GM12864 (cell line): ENCODE results near the gene GRM3.

Source experiments
- DNase-seq: peaks from one replicate; pipeline ENCODE4 v3.0.0-alpha.2; 2011; ENCODE audit warnings: low read depth
- H3K4me3 ChIP-seq: 2 replicates; pipeline ENCODE4 v1.5.1; 2011; ENCODE audit warnings: mild to moderate bottlenecking, low read depth, low read length, control low read depth
- TF ChIP-seq, protein P1 (sequence below): IDR thresholded peaks from 2 replicates; pipeline ENCODE4 v1.5.1; 2011; ENCODE audit warnings: low read depth, mild to moderate bottlenecking, moderate library complexity, low read length, control low read depth, inconsistent platforms; ENCODE audit errors: missing control alignments

Gene GRM3

DNA sequence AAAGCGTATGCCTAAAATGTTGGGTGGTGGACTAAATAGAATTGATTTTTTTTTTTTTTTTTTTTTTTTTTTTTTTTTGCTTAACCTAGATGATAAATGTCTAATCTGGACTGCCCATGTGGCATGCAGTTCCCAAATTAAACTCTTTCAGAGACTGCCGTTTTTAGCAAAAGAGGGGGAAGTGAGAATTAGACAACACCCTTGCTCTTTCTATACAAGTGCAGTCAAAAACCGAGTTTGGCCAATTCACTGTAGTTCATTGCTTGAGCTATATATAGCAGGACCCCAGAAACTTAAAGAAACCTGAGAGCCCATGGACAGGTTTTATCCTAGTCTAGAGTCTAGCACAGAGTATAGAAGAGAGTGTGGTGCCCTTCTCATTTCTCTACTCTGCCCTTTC lies 141.9 kb downstream of the GRM3 start:
- DNase-seq = peak; percentile 91
- no peak overlapping the region for H3K4me3 ChIP-seq
- TF ChIP-seq, protein P1, sequence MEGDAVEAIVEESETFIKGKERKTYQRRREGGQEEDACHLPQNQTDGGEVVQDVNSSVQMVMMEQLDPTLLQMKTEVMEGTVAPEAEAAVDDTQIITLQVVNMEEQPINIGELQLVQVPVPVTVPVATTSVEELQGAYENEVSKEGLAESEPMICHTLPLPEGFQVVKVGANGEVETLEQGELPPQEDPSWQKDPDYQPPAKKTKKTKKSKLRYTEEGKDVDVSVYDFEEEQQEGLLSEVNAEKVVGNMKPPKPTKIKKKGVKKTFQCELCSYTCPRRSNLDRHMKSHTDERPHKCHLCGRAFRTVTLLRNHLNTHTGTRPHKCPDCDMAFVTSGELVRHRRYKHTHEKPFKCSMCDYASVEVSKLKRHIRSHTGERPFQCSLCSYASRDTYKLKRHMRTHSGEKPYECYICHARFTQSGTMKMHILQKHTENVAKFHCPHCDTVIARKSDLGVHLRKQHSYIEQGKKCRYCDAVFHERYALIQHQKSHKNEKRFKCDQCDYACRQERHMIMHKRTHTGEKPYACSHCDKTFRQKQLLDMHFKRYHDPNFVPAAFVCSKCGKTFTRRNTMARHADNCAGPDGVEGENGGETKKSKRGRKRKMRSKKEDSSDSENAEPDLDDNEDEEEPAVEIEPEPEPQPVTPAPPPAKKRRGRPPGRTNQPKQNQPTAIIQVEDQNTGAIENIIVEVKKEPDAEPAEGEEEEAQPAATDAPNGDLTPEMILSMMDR = no peak

DNA sequence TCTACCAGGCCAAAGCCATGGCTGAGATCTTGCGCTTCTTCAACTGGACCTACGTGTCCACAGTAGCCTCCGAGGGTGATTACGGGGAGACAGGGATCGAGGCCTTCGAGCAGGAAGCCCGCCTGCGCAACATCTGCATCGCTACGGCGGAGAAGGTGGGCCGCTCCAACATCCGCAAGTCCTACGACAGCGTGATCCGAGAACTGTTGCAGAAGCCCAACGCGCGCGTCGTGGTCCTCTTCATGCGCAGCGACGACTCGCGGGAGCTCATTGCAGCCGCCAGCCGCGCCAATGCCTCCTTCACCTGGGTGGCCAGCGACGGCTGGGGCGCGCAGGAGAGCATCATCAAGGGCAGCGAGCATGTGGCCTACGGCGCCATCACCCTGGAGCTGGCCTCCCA lies 142.7 kb downstream of the GRM3 start:
- no peak for DNase-seq
- TF ChIP-seq, protein P1 = no peak
- H3K4me3 ChIP-seq = no peak overlapping the region

- TF ChIP-seq, protein P1 = no peak
- H3K4me3 ChIP-seq = no peak overlapping the region
- peak; percentile 46 for DNase-seq
Measured at GRCh38 chr7:86788948-86789347, 145.2 kb downstream of the GRM3 start.

GRCh38 chr7:86790383-86790782 lies 146.7 kb downstream of the GRM3 start:
- TF ChIP-seq, protein P1 = no peak
- H3K4me3 ChIP-seq = no peak overlapping the region
- DNase-seq = peak; percentile 18

DNA sequence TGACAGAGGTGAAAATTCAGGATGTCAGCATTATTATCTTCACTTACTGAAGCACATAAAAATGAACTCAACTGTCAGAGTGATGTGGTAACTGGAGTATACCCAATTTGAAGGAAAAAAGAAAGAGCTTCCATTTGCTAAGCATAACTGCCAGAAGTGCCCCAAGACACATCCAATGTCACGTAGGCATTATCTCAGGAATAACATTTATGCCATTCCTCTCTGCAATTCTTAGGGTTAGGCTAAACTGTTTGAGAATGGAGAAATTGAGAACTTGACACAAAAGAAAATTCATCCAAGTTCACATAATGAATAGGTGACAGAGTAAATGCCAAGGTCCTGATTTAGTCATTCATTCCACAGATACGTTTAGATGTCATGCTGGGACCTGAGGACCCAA lies 148.6 kb downstream of the GRM3 start:
- TF ChIP-seq, protein P1 = no peak
- no peak overlapping the region for H3K4me3 ChIP-seq
- DNase-seq = no peak

DNA sequence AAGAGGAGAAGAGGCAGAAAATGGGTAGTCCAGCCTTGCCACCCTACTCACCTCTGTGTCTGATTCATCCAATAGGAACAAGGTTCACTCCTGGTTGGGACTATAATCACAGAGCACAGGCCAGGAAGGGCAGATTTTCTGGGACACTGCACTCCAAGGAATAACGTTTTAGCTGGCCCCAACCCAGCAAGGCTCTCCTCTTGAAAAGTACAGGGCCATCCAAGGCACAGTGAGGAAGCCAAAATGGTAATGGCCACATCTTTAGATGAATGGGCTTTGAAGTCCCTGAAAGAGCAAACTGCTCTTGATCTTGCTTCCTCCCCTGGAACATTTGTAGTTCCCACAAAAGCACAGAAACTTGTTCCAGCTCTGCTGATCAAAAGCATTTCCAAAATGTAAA lies 149.4 kb downstream of the GRM3 start:
- H3K4me3 ChIP-seq = no peak overlapping the region
- TF ChIP-seq, protein P1 = no peak
- DNase-seq = no peak

DNA sequence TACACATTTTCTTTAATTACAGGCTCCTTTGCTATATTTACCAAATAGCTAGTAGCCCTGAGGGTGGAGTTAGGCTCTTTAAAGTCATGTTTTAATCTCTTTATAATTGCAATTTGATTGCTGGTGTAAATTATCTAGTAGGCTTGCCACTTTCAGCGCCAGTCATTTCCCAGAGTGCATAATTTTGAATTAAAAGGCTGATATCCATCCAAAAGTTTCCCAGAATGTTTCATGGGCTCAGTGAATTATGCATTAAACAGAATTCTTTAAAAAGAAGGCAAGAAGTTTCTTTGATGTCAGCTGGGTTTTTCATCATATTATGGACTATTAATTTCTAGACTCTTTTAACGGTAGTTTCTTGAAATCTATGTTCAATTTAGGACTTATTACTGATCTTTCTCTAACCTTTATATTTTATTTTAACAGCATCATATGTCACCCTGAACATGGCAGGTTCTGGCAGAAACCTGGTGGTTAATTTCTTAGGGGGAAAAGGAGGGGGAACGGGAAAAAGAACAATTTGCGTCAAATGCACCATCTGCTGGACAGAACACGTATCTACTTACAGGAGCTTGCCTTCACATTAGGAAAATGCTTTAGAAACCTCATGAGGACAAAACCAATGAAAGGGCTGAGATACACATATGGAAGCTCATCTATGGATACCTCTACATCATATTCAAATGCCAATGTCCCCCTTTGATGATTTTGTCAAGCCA lies 171.1 kb downstream of the GRM3 start:
- TF ChIP-seq, protein P1 = peak; percentile 64
- no peak overlapping the region for H3K4me3 ChIP-seq
- DNase-seq = peak; percentile 31
